Parathyroid adenoma (tissue), 2 donors: Measurements from ENCODE around the gene KCNG2.

ENCODE experiments used
- H2AFZ ChIP-seq: fragments of 300-600 bp; sonication (generic); one replicate; pipeline ENCODE4 v1.7.0; 2017; ENCODE audit warnings: antibody characterized with exemption, mild to moderate bottlenecking
- H3K27ac ChIP-seq: fragments of 300-600 bp; sonication (generic); one replicate; pipeline ENCODE4 v1.7.0; 2017
- H3K27me3 ChIP-seq: fragments of 300-600 bp; sonication (generic); one replicate; pipeline ENCODE4 v1.7.0; 2017; ENCODE audit warnings: low read length; ENCODE audit not compliant: control insufficient read depth, insufficient read depth
- H3K36me3 ChIP-seq: fragments of 300-600 bp; sonication (generic); one replicate; pipeline ENCODE4 v1.7.0; 2017; ENCODE audit warnings: low read length; ENCODE audit not compliant: control insufficient read depth, insufficient read depth
- H3K4me1 ChIP-seq: fragments of 300-600 bp; sonication (generic); one replicate; pipeline ENCODE4 v1.7.0; 2017; ENCODE audit warnings: control low read depth
- H3K4me2 ChIP-seq: fragments of 300-600 bp; sonication (generic); one replicate; pipeline ENCODE4 v1.7.0; 2017; ENCODE audit warnings: low read length
- H3K4me3 ChIP-seq: fragments of 300-600 bp; sonication (generic); one replicate; pipeline ENCODE4 v1.7.0; 2017; ENCODE audit warnings: low read depth, low read length
- H3K79me2 ChIP-seq: fragments of 300-600 bp; sonication (generic); one replicate; pipeline ENCODE4 v1.7.0; 2017; ENCODE audit warnings: control low read depth
- H3K9ac ChIP-seq: fragments of 300-600 bp; sonication (generic); one replicate; pipeline ENCODE4 v1.7.0; 2017; ENCODE audit warnings: mild to moderate bottlenecking
- H3K9me3 ChIP-seq: fragments of 300-600 bp; sonication (generic); one replicate; pipeline ENCODE4 v1.7.0; 2017; ENCODE audit warnings: low read length; ENCODE audit not compliant: control insufficient read depth
- CTCF ChIP-seq: fragments of 300-600 bp; sonication (generic); IDR thresholded peaks from one replicate; pipeline ENCODE4 v1.7.0; 2017; ENCODE audit warnings: antibody characterized with exemption, mild to moderate bottlenecking
- donor health status: primary hyperparathyroidism.

The KCNG2 gene

GRCh38 chr18:79935499-79935898, 137.8 kb downstream of the KCNG2 start:
- Histone ChIP-seq H3K9ac (no peak overlapping the region), H3K27me3 (no peaks in the 10 kb centered on the region), H3K9me3 (peaks cover 5% of the 10 kb centered on the region), H3K4me2 (no peak overlapping the region), H3K4me3 (no peak overlapping the region), H3K27ac (no peak overlapping the region), H3K79me2 (peaks cover 50% of the 10 kb centered on the region), H3K36me3 (no peaks in the 10 kb centered on the region), H2AFZ (no peak overlapping the region), H3K4me1 (no peaks in the 10 kb centered on the region)
- TF ChIP-seq CTCF: no peak

- no peak overlapping the region for H2AFZ ChIP-seq
- H3K4me1 ChIP-seq: no peaks in the 10 kb centered on the region
- no peaks in the 10 kb centered on the region for H3K27me3 ChIP-seq
- TF ChIP-seq CTCF: no peak
- H3K36me3 ChIP-seq: no peaks in the 10 kb centered on the region
- H3K4me3 ChIP-seq: no peak overlapping the region
- peaks cover 5% of the 10 kb centered on the region for H3K9me3 ChIP-seq
- H3K9ac ChIP-seq: no peak overlapping the region
- no peak overlapping the region for H3K27ac ChIP-seq
- H3K4me2 ChIP-seq: no peak overlapping the region
- peaks cover 51% of the 10 kb centered on the region for H3K79me2 ChIP-seq
Measured at GRCh38 chr18:79935925-79936324, 138.2 kb downstream of the KCNG2 start.

- peaks cover 53% of the 10 kb centered on the region for H3K79me2 ChIP-seq
- no peak for TF ChIP-seq CTCF
- H3K4me1 ChIP-seq: no peaks in the 10 kb centered on the region
- no peaks in the 10 kb centered on the region for H3K27me3 ChIP-seq
- no peak overlapping the region for H3K4me3 ChIP-seq
- no peak overlapping the region for H3K27ac ChIP-seq
- peaks cover 5% of the 10 kb centered on the region for H3K9me3 ChIP-seq
- no peak overlapping the region for H3K9ac ChIP-seq
- no peak overlapping the region for H2AFZ ChIP-seq
- H3K36me3 ChIP-seq: no peaks in the 10 kb centered on the region
- H3K4me2 ChIP-seq: no peak overlapping the region
Measured at GRCh38 chr18:79936641-79937040, 138.9 kb downstream of the KCNG2 start.

- Histone ChIP-seq H2AFZ (no peak overlapping the region), H3K4me2 (no peak overlapping the region), H3K27me3 (no peaks in the 10 kb centered on the region), H3K4me3 (no peak overlapping the region), H3K4me1 (no peaks in the 10 kb centered on the region), H3K36me3 (no peaks in the 10 kb centered on the region), H3K27ac (no peak overlapping the region), H3K9me3 (peaks cover 5% of the 10 kb centered on the region), H3K9ac (no peak overlapping the region), H3K79me2 (peaks cover 52% of the 10 kb centered on the region)
- no peak for TF ChIP-seq CTCF
Measured at GRCh38 chr18:79937103-79937860, 139.5 kb downstream of the KCNG2 start.

GRCh38 chr18:79938196-79938595, 140.5 kb downstream of the KCNG2 start:
- H3K27me3 ChIP-seq: no peaks in the 10 kb centered on the region
- no peak for TF ChIP-seq CTCF
- no peaks in the 10 kb centered on the region for H3K36me3 ChIP-seq
- no peak overlapping the region for H3K4me3 ChIP-seq
- H3K9ac ChIP-seq: no peak overlapping the region
- no peak overlapping the region for H3K27ac ChIP-seq
- H2AFZ ChIP-seq: no peak overlapping the region
- peaks cover under 1% of the 10 kb centered on the region for H3K9me3 ChIP-seq
- H3K4me2 ChIP-seq: no peak overlapping the region
- H3K79me2 ChIP-seq: peaks cover 57% of the 10 kb centered on the region
- H3K4me1 ChIP-seq: no peaks in the 10 kb centered on the region
